Ramos (cell line): Measurements from ENCODE around the gene TACC2.
"Not testable (repeated sequence)": the region's sequence is repeated elsewhere in the genome, so short reads cannot be mapped to it uniquely, and the experiment has no call there.

Experiments
- in situ Hi-C: fragments of 300-500 bp; cut with MboI; formaldehyde crosslinking; loops from one replicate; pipeline ENCODE4 v1.14.3; 2022; ENCODE audit warnings: low sequenced_read_pairs; ENCODE audit not compliant: unreplicated experiment

The TACC2 gene

DNA sequence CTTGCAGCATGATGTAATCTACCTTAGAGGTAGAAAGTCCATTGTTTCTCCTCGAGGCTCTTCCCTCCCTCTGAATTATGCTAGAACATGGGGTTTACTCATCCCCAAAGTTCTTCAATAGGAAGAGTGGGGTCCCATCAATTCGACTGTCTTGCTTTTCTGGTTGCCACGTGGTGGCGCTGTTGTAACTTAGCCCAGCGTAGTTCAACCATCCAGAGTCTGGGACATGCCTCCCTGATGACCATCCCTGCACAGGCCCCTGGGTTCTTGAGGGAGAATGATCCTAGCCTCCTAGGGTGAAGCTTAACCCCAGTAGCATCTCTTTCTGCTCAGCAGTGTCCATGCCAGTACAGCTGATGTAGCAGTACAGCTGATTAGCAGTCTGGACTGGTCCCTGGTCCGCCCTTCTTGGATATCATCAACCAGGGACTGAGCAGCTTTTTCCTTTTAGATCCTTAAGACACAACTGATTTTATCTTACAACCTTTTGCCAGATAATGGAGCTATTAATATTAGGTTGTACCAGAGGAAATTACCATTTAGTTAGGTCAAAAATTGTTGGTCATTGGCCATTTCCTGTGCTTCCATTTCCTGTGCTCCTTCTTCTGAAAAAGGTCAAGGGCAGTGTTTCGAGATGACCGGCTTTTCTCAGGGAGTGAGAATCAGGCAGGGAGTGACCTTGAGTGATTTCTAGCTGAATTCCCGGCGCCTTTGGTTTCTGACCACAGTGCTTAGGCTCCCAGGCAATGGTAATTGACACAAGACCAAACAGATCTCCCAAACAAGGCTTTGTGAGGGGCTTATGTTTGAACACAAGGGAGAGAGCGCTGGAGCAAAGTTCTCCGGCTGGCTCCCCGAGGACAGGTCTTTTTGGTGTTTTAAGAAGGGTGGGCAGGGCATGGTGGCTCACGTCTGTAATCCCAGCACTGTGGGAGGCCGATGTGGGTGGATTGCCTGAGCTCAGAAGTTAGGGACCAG, 65.4 kb downstream of the TACC2 start:
- in situ Hi-C loops, result no loop called here

- in situ Hi-C loops, result no loop called here
Measured at GRCh38 chr10:122055252-122055651, 66.3 kb downstream of the TACC2 start.

- in situ Hi-C loops, result no loop called here
Measured at GRCh38 chr10:122056431-122057094, 67.6 kb downstream of the TACC2 start.

- in situ Hi-C loops, result no loop called here
Measured at GRCh38 chr10:122057841-122058413, 69.0 kb downstream of the TACC2 start.

- in situ Hi-C loops, result no loop called here
Measured at GRCh38 chr10:122060250-122060649, 71.3 kb downstream of the TACC2 start.

- in situ Hi-C loops, result no loop called here
Measured at GRCh38 chr10:122062831-122063674, 74.1 kb downstream of the TACC2 start.

DNA sequence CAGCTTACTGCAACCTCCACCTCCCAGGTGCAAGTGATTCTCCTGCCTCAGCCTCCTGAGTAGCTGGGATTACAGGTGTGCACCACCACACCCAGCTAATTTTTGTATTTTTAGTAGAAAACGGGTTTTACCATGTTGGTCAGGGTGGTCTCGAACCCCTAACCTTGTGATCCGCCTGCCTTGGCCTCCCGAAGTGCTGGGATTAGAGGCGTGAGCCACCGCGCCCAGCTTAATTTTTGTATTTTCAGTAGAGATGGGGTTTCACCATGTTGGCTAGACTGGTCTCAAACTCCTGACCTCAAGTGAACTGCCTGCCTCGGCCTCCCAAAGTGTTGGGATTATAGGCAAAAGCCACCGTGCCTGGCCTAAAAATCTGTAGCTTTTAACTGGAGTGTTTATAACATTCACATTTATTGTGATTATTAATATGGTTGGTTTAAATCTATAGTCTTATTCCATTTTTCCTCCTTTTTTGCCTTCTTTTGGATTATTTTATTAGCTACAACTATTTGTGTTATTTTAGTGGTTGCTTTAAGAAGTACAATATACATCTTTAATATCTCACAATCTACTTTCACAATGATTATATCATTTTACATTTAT, 77.5 kb downstream of the TACC2 start:
- in situ Hi-C loops, result not testable (repeated sequence)

DNA sequence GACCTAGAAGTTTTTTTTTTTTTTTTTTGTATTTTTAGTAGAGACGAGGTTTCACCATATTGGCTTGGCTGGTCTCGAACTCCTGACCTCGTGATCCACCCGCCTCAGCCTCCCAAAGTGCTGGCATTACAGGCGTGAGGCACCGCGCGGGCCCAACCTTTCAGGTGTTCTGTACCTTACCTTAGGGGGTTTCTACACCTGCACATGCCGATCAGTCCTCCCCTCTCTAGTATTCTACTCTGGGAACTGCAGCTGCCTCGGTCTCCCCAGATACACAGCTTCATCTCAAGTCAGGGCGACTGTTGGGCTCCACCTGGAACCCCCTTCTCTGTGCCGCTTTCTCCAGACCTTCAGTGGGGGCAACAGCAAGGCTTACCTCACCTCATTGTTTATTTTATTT, 79.9 kb downstream of the TACC2 start:
- in situ Hi-C loops, result no loop called here

GRCh38 chr10:122072491-122072890, 83.5 kb downstream of the TACC2 start:
- in situ Hi-C loops, result no loop called here

GRCh38 chr10:122073508-122073907, 84.5 kb downstream of the TACC2 start:
- in situ Hi-C loops, result no loop called here

DNA sequence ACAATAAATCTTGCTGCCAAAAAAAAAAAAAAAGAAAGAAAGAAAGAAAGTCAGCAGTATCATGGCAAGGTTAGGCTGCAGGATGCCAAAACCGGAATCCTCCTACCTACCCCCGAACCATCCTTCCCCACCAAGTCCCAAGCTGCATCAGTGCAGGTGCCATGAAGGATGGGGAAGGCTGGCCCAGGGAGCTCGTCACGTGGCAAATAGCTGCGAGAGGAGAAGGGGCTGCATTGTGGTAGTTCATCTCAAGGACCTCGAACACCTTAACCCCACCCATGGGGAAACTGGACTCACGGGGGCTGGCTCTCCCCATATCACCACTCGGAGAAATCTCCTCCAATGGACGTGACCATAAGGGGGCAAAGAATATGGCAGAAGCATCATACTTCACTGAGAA, 86.2 kb downstream of the TACC2 start:
- in situ Hi-C loops, result no loop called here

DNA sequence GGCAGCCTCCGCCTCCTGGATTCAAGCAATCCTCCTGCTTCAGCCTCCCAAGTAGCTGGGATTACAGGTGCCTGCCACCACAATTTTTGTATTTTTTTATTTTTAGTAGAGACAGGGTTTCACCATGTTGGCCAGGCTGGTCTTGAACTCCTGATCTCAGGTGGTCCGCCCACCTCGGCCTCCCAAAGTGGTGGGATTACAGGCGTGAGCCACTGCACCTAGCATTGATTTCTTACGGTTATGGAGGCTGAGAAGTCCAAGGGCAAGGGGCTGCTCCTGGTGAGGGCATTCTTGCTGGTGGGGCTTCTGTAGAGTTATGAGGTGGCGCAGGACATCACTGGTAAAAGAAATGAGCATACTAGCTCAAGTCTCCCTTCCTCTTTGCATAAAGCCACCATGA, 86.9 kb downstream of the TACC2 start:
- in situ Hi-C loops, result not testable (repeated sequence)

DNA sequence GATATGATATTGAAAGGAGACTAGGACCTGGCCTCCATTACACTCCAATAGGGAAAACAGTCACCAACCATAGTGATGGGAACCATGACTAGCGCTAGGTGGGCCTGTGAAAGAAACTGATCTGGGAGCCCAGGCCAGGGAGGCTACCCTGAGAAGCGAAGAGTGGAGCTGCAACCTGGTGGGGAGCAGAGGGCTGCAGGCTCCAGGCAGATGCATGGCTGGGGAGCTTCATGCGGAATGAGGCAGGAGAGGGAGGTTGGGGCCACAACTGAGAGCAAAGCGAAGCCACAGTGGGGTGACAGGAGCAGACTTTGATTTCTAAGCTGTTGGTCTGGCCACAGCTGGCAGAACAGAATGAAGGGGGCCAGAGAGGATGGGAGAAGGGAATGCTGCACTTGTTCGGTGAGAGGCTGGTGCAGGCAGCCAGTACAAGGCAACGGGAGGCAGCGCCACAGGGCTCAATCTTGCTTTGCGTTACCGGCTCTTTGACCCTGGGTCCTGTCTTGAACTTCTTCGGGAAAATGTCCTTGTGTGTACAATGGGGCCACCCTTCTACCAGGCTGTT, 88.4 kb downstream of the TACC2 start:
- in situ Hi-C loops, result no loop called here

- in situ Hi-C loops, result no loop called here
Measured at GRCh38 chr10:122078326-122078725, 89.4 kb downstream of the TACC2 start.

DNA sequence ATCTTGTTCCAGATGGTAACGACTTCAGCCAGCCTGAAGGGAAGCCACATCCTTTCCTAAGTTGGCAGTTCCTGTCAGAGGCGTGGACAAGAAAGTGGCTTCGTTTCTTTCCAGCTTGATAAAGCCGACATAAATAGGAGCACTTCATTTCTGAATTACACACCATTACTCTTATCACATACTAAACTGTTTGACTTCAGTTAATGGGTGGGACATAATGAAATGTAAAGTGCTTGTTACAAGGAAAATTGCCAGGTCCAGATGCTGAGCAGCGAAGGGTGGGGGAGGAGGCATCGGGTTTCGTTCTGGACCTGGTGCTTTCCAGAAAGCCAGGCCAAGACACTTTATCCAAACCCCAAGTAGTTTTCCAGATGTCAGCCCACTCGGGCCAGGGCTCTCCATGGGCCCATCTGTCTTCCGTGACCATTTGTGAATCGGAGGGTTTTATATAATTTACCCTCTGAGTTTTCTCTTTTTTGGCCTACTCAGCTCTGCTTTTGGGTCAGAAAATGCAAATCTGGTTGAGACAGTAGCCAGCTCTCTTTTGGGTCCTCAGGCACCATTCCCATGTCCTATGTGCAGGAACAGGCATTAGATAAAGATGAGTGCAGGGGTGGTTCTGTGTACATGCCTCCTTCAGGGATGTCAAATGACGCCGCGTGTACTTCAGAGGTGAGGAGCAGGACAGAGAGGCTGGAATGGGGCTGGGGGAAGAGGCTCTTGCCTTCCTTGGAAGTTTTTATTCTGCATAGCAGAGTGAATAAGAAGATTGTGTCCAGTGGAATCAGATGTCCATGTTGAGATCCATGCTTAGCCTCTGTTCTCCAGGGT, 90.2 kb downstream of the TACC2 start:
- in situ Hi-C loops, result no loop called here

- in situ Hi-C loops, result no loop called here
Measured at GRCh38 chr10:122082616-122083477, 93.9 kb downstream of the TACC2 start.

- in situ Hi-C loops, result no loop called here
Measured at GRCh38 chr10:122083478-122084025, 94.6 kb downstream of the TACC2 start.
